Natural killer cell (primary cell): Measurements from ENCODE around the gene CLN3. TPM values are rescaled to one million over a fixed set of nuclear protein-coding genes. Genes with fewer than 3 reads are reported as not detected.
A peak's percentile ranks its signal among the peaks of the same experiment; 100 is the strongest.

ENCODE experiments used
- ATAC-seq, 3 donors: fragments of 150-1000 bp in 2 of 3; fragments of 200-7000 bp in 1 of 3; cut with Tn5 transposase; 1 replicate in 1 of 3; 2 replicates in 2 of 3; pipeline ENCODE4 v1.10.0; 2021; ENCODE audit warnings: mild to moderate bottlenecking in 2 of 3, moderate library complexity in 2 of 3
- DNase-seq, 2 donors: peaks; one replicate each; pipeline versions ENCODE4 v3.0.0 to v3.0.0-alpha.2; 2013 to 2021; ENCODE audit warnings: mixed read lengths in 1 of 2
- H3K27ac ChIP-seq: one replicate; pipeline ENCODE4 v1.5.1; 2013; ENCODE audit warnings: mild to moderate bottlenecking, low read length
- H3K27me3 ChIP-seq: one replicate; pipeline ENCODE4 v1.6.1; 2013; ENCODE audit warnings: low read length; ENCODE audit not compliant: control insufficient read depth, insufficient read depth
- H3K36me3 ChIP-seq: one replicate; pipeline ENCODE4 v1.6.1; 2013; ENCODE audit warnings: low read length; ENCODE audit not compliant: control insufficient read depth, insufficient read depth
- H3K4me1 ChIP-seq: one replicate; pipeline ENCODE4 v1.6.1; 2013; ENCODE audit warnings: low read length; ENCODE audit not compliant: control insufficient read depth, insufficient read depth
- H3K4me3 ChIP-seq: one replicate; pipeline ENCODE4 v1.5.1; 2013; ENCODE audit warnings: low read length
- H3K9me3 ChIP-seq: one replicate; pipeline ENCODE4 v1.6.1; 2013; ENCODE audit warnings: low read length; ENCODE audit not compliant: control insufficient read depth, insufficient read depth
- H3K27ac Mint-ChIP-seq, 2 donors: one replicate each; pipeline ENCODE4 v1.8.0; 2022; ENCODE audit warnings: mild to moderate bottlenecking in 2 of 2, mixed read lengths in 2 of 2, moderate library complexity in 1 of 2
- H3K27me3 Mint-ChIP-seq, 2 donors: one replicate each; pipeline ENCODE4 v1.8.0; 2022; ENCODE audit warnings: low read depth in 2 of 2, mixed read lengths in 2 of 2
- H3K36me3 Mint-ChIP-seq: one replicate; pipeline ENCODE4 v1.8.0; 2022; ENCODE audit warnings: mixed read lengths
- H3K4me1 Mint-ChIP-seq, 2 donors: one replicate each; pipeline ENCODE4 v1.8.0; 2022; ENCODE audit warnings: mixed read lengths in 2 of 2
- H3K4me3 Mint-ChIP-seq: one replicate; pipeline ENCODE4 v1.8.0; 2022; ENCODE audit warnings: mild to moderate bottlenecking, moderate library complexity, mixed read lengths
- H3K9me3 Mint-ChIP-seq, 2 donors: one replicate each; pipeline ENCODE4 v1.8.0; 2022; ENCODE audit warnings: mixed read lengths in 2 of 2
- CTCF ChIP-seq: fragments of 200-600 bp; IDR thresholded peaks from one replicate; pipeline ENCODE4 v1.8.0; 2022; ENCODE audit warnings: antibody characterized with exemption
- WGBS: methylation state at CpG from one replicate; pipeline ENCODE4 v1.1.7; 2013; ENCODE audit warnings: missing lambda C conversion rate; ENCODE audit not compliant: insufficient coverage; 5-methylcytosine and 5-hydroxymethylcytosine counted together
- intact Hi-C: fragments of 100-400 bp; cut with micrococcal nuclease; formaldehyde crosslinking; loops from one replicate; pipeline ENCODE4 v1.14.2; 2022
- total RNA-seq, 4 donors: library from RNA; stranded (reverse); fragments of 120-200 nt in 1 of 4; gene quantifications; one replicate each; pipeline versions ENCODE4 v1.2.3 to v1.2.4, GENCODE V29; 2013 to 2022

The CLN3 gene
- total RNA-seq, 3 donors from 2014 or later (not counting 1 experiment from before 2014, with no cell fraction given), result 71.1 to 85.3 (median 84.7) TPM

- Histone ChIP-seq H3K4me3 (no peak overlapping the region), H3K9me3 (no peaks in the 10 kb centered on the region), H3K27ac (no peak overlapping the region), H3K4me1 (peaks cover 16% of the 10 kb centered on the region), H3K36me3 (no peaks in the 10 kb centered on the region), H3K27me3 (no peaks in the 10 kb centered on the region)
- no peak for TF ChIP-seq CTCF
- ATAC-seq (no peak), DNase-seq (no peak)
- Mint-ChIP-seq H3K4me1 (peaks cover 5 to 12% of the 10 kb centered on the region in 2 donors), H3K9me3 (no peaks in the 10 kb centered on the region), H3K4me3 (no peak overlapping the region), H3K27me3 (no peaks in the 10 kb centered on the region), H3K36me3 (no peaks in the 10 kb centered on the region), H3K27ac (peak overlapping the region in 1 of 2 donors; percentile 51)
- WGBS, result 96% methylated on average over 7 of the region's 7 CpGs
- intact Hi-C loops, result no loop called here
These were observed 22.4 kb upstream of the CLN3 start for GRCh38 chr16:28514246-28514645.

GRCh38 chr16:28513484-28514181 lies 21.8 kb upstream of the CLN3 start:
- no peak for TF ChIP-seq CTCF
- no peak for DNase-seq
- intact Hi-C loops, result no loop called here
- ATAC-seq, result peak in 2 of 3 donors; percentile 36 to 46
- Histone ChIP-seq H3K4me1 (peaks cover 16% of the 10 kb centered on the region), H3K36me3 (no peaks in the 10 kb centered on the region), H3K27ac (no peak overlapping the region), H3K9me3 (no peaks in the 10 kb centered on the region), H3K27me3 (no peaks in the 10 kb centered on the region), H3K4me3 (no peak overlapping the region)
- Mint-ChIP-seq H3K4me1 (peaks cover 5 to 12% of the 10 kb centered on the region in 2 donors), H3K27me3 (no peaks in the 10 kb centered on the region), H3K36me3 (no peaks in the 10 kb centered on the region), H3K9me3 (no peaks in the 10 kb centered on the region), H3K4me3 (no peak overlapping the region), H3K27ac (peak overlapping the region; percentile 41 to 51)
- WGBS, result 84% methylated on average over 12 of the region's 12 CpGs

- Histone ChIP-seq H3K36me3 (no peaks in the 10 kb centered on the region), H3K27me3 (no peaks in the 10 kb centered on the region), H3K9me3 (no peaks in the 10 kb centered on the region), H3K4me3 (no peak overlapping the region), H3K27ac (no peak overlapping the region), H3K4me1 (peaks cover 31% of the 10 kb centered on the region)
- H3K9me3 Mint-ChIP-seq, result no peaks in the 10 kb centered on the region
- H3K4me3 Mint-ChIP-seq, result no peak overlapping the region
- DNase-seq (no peak), ATAC-seq (no peak)
- 95% methylated on average over 21 of the region's 21 CpGs for WGBS
- H3K4me1 Mint-ChIP-seq, result peaks cover 11 to 24% of the 10 kb centered on the region in 2 donors
- H3K27me3 Mint-ChIP-seq, result no peaks in the 10 kb centered on the region
- H3K36me3 Mint-ChIP-seq, result no peaks in the 10 kb centered on the region
- intact Hi-C loops, result no loop called here
- no peak overlapping the region for H3K27ac Mint-ChIP-seq
- TF ChIP-seq CTCF, result no peak
These were observed 20.2 kb upstream of the CLN3 start for GRCh38 chr16:28511801-28512789.
